Esophagus (tissue), 2 donors: ENCODE measurements around the gene ABHD16A. TPM values are rescaled to one million over a fixed set of nuclear protein-coding genes. Genes with fewer than 3 reads are reported as not detected.

Experiments used
- H3K27ac ChIP-seq, 2 donors: one replicate each; pipeline ENCODE4 v1.5.1; 2013; ENCODE audit warnings: low read depth in 2 of 2, mild to moderate bottlenecking in 2 of 2, inconsistent platforms in 1 of 2, low read length in 1 of 2, moderate library complexity in 1 of 2
- H3K27me3 ChIP-seq, 2 donors: one replicate each; pipeline ENCODE4 v1.6.1; 2013; ENCODE audit warnings: low read length in 2 of 2, control low read depth in 1 of 2, mild to moderate bottlenecking in 1 of 2; ENCODE audit not compliant: insufficient read depth in 2 of 2, control insufficient read depth in 1 of 2
- H3K36me3 ChIP-seq, 2 donors: one replicate each; pipeline ENCODE4 v1.6.1; 2013; ENCODE audit warnings: low read length in 1 of 2; ENCODE audit not compliant: control insufficient read depth in 2 of 2, insufficient read depth in 2 of 2
- H3K4me1 ChIP-seq, 2 donors: one replicate each; pipeline ENCODE4 v1.6.1; 2013; ENCODE audit warnings: low read length in 1 of 2; ENCODE audit not compliant: control insufficient read depth in 2 of 2, insufficient read depth in 2 of 2
- H3K4me3 ChIP-seq, 2 donors: one replicate each; pipeline ENCODE4 v1.5.1; 2013; ENCODE audit warnings: low read length in 2 of 2, mild to moderate bottlenecking in 2 of 2, low read depth in 1 of 2, moderate library complexity in 1 of 2
- H3K9me3 ChIP-seq, 2 donors: one replicate each; pipeline ENCODE4 v1.6.1; 2013; ENCODE audit warnings: mild to moderate bottlenecking in 2 of 2, low read depth in 1 of 2, low read length in 1 of 2, moderate library complexity in 1 of 2; ENCODE audit not compliant: control insufficient read depth in 2 of 2, insufficient read depth in 1 of 2
- WGBS, 2 donors: extraction: QIAGEN DNeasy Blood & Tissue Kit; methylation state at CpG; one replicate each; pipeline ENCODE4 v1.1.7; 2013; 5-methylcytosine and 5-hydroxymethylcytosine counted together
- polyA plus RNA-seq, 2 donors: library from polyadenylated mRNA; stranded (reverse); fragments of 200-250 nt; gene quantifications; one replicate each; pipeline ENCODE4 v1.2.3, GENCODE V29; 2013
- donor health status: healthy with polysubstance abuse.
- donor health status: Bipolar disorder and iron deficiency.

ABHD16A gene
- polyA plus RNA-seq, 2 donors, result 30.0 to 40.1 TPM

- Histone ChIP-seq H3K36me3 (peaks cover 31 to 69% of the 10 kb centered on the region in 2 donors), H3K27me3 (no peaks in the 10 kb centered on the region), H3K9me3 (no peaks in the 10 kb centered on the region), H3K27ac (no peak overlapping the region), H3K4me3 (no peak overlapping the region), H3K4me1 (no peaks in the 10 kb centered on the region)
- WGBS, 2 donors, result 94 to 95% methylated on average over 12 of the region's 12 CpGs
Measured at GRCh38 chr6:31691564-31692108, 11.5 kb downstream of the ABHD16A start.

- Histone ChIP-seq H3K4me1 (no peaks in the 10 kb centered on the region), H3K27me3 (no peaks in the 10 kb centered on the region), H3K36me3 (peaks cover 30 to 74% of the 10 kb centered on the region in 2 donors), H3K27ac (no peak overlapping the region), H3K9me3 (no peaks in the 10 kb centered on the region), H3K4me3 (no peak overlapping the region)
- 87 to 89% methylated on average over 6 of the region's 6 CpGs for WGBS, 2 donors
Measured at GRCh38 chr6:31691078-31691463, 12.1 kb downstream of the ABHD16A start.

GRCh38 chr6:31690231-31691077 lies 12.7 kb downstream of the ABHD16A start:
- H3K36me3 ChIP-seq, result peaks cover 30 to 73% of the 10 kb centered on the region in 2 donors

GRCh38 chr6:31689249-31690110 lies 13.6 kb downstream of the ABHD16A start:
- WGBS, 2 donors, result 79 to 84% methylated on average over 11 of the region's 11 CpGs
- H3K36me3 ChIP-seq, result peaks cover 33 to 68% of the 10 kb centered on the region in 2 donors

More at GRCh38 chr6:31690231-31691077, 12.7 kb downstream of the ABHD16A start:
- Histone ChIP-seq H3K27ac (no peak overlapping the region), H3K4me1 (no peaks in the 10 kb centered on the region), H3K9me3 (no peaks in the 10 kb centered on the region), H3K27me3 (no peaks in the 10 kb centered on the region), H3K4me3 (no peak overlapping the region)
- 65 to 70% methylated on average over 10 of the region's 10 CpGs for WGBS, 2 donors

GRCh38 chr6:31687860-31688693 lies 15.0 kb downstream of the ABHD16A start:
- no peak overlapping the region for H3K27ac ChIP-seq
- peaks cover 32 to 59% of the 10 kb centered on the region in 2 donors for H3K36me3 ChIP-seq

More at GRCh38 chr6:31689249-31690110, 13.6 kb downstream of the ABHD16A start:
- Histone ChIP-seq H3K4me1 (no peaks in the 10 kb centered on the region), H3K27ac (no peak overlapping the region), H3K9me3 (no peaks in the 10 kb centered on the region), H3K4me3 (no peak overlapping the region), H3K27me3 (no peaks in the 10 kb centered on the region)

GRCh38 chr6:31687321-31687720 lies 15.8 kb downstream of the ABHD16A start:
- WGBS, 2 donors, result 86 to 87% methylated on average over 8 of the region's 8 CpGs
- Histone ChIP-seq H3K9me3 (no peaks in the 10 kb centered on the region), H3K27me3 (no peaks in the 10 kb centered on the region), H3K36me3 (peaks cover 30 to 54% of the 10 kb centered on the region in 2 donors), H3K27ac (no peak overlapping the region), H3K4me3 (no peak overlapping the region), H3K4me1 (peaks cover 0 to 3% of the 10 kb centered on the region in 2 donors)

More at GRCh38 chr6:31687860-31688693, 15.0 kb downstream of the ABHD16A start:
- Histone ChIP-seq H3K4me1 (peaks cover 0 to 2% of the 10 kb centered on the region in 2 donors), H3K27me3 (no peaks in the 10 kb centered on the region), H3K4me3 (no peak overlapping the region), H3K9me3 (no peaks in the 10 kb centered on the region)
- 81 to 83% methylated on average over 14 of the region's 14 CpGs for WGBS, 2 donors

GRCh38 chr6:31686483-31686882 lies 16.6 kb downstream of the ABHD16A start:
- Histone ChIP-seq H3K4me1 (peaks cover 0 to 3% of the 10 kb centered on the region in 2 donors), H3K27me3 (no peaks in the 10 kb centered on the region), H3K9me3 (no peaks in the 10 kb centered on the region), H3K36me3 (peaks cover 30 to 51% of the 10 kb centered on the region in 2 donors), H3K27ac (no peak overlapping the region), H3K4me3 (no peak overlapping the region)
- 84 to 87% methylated on average over 5 of the region's 5 CpGs for WGBS, 2 donors

- H3K4me1 ChIP-seq, result peaks cover 0 to 5% of the 10 kb centered on the region in 2 donors
- H3K9me3 ChIP-seq, result no peaks in the 10 kb centered on the region
- H3K36me3 ChIP-seq, result peaks cover 19 to 27% of the 10 kb centered on the region in 2 donors
- H3K27ac ChIP-seq, result no peak overlapping the region
- H3K4me3 ChIP-seq, result no peak overlapping the region
- no peaks in the 10 kb centered on the region for H3K27me3 ChIP-seq
- WGBS, 2 donors, result 62 to 63% methylated on average over 13 of the region's 13 CpGs
Measured at GRCh38 chr6:31683591-31683990, 19.5 kb downstream of the ABHD16A start.
